Caco-2 (cell line): ENCODE measurements around the gene NETO2. TPM values are rescaled to one million over a fixed set of nuclear protein-coding genes. Genes with fewer than 3 reads are reported as not detected.

Experiments used
- BruUV-seq: library from RNA; stranded (reverse); fragments of 400-500 nt; replicated peaks from 2 replicates; lab custom pipeline; 2021; lab: Mats Ljungman, UMichigan
- CTCF ChIA-PET: fragments of 300-600 bp; sonication (Branson Sonifier 250); formaldehyde crosslinking; loops from one replicate; lab custom pipeline; 2022; ENCODE audit warnings: antibody characterized with exemption; lab: Charles Lee
- POLR2A ChIA-PET: fragments of 300-600 bp; sonication (Branson Sonifier 250); formaldehyde crosslinking; loops from one replicate; lab custom pipeline; 2022; ENCODE audit warnings: antibody characterized with exemption; lab: Charles Lee
- DNase-seq, 2 experiments: peaks; one replicate each; pipeline versions ENCODE4 v3.0.0 to v3.0.0-alpha.2; 2020 to 2022
- H3K27me3 ChIP-seq: replicated peaks from 2 replicates; pipeline ENCODE4 v1.6.0; 2011; ENCODE audit warnings: low read length; ENCODE audit not compliant: control insufficient read depth, insufficient read depth
- H3K36me3 ChIP-seq: 2 replicates; pipeline ENCODE4 v1.5.1; 2011; ENCODE audit warnings: low read length; ENCODE audit not compliant: control insufficient read depth, insufficient read depth
- H3K4me1 ChIP-seq: fragments of 250-450 bp; sonication (Bioruptor Pico); 2 replicates; pipeline ENCODE4 v1.5.1; 2020; ENCODE audit warnings: mild to moderate bottlenecking
- H3K4me3 ChIP-seq: 2 replicates; pipeline ENCODE4 v1.5.1; 2011; ENCODE audit warnings: low read depth, mild to moderate bottlenecking, control low read depth, low read length
- H3K9me3 ChIP-seq: fragments of 250-450 bp; sonication (Bioruptor Pico); 2 replicates; pipeline ENCODE4 v1.5.1; 2020; ENCODE audit warnings: mild to moderate bottlenecking, moderate library complexity
- H3K27ac Mint-ChIP-seq: one replicate; pipeline ENCODE4 v1.8.0; 2022; ENCODE audit warnings: mixed read lengths; ENCODE audit not compliant: unreplicated experiment
- H3K27me3 Mint-ChIP-seq: one replicate; pipeline ENCODE4 v1.8.0; 2022; ENCODE audit warnings: mixed read lengths; ENCODE audit not compliant: insufficient read depth, unreplicated experiment
- H3K36me3 Mint-ChIP-seq: one replicate; pipeline ENCODE4 v1.8.0; 2022; ENCODE audit warnings: mild to moderate bottlenecking, mixed read lengths; ENCODE audit not compliant: insufficient read depth, unreplicated experiment
- H3K4me1 Mint-ChIP-seq: one replicate; pipeline ENCODE4 v1.8.0; 2022; ENCODE audit warnings: low read depth, mixed read lengths; ENCODE audit not compliant: unreplicated experiment
- H3K4me3 Mint-ChIP-seq: one replicate; pipeline ENCODE4 v1.8.0; 2022; ENCODE audit warnings: mild to moderate bottlenecking, moderate library complexity, mixed read lengths; ENCODE audit not compliant: unreplicated experiment
- H3K9me3 Mint-ChIP-seq: one replicate; pipeline ENCODE4 v1.8.0; 2022; ENCODE audit warnings: mixed read lengths; ENCODE audit not compliant: unreplicated experiment
- CTCF ChIP-seq, 2 experiments: fragments of 200-600 bp in 1 of 2; IDR thresholded peaks; 1 replicate in 1 of 2; 2 replicates in 1 of 2; pipeline versions ENCODE4 v1.5.1 to v1.8.0; 2011 to 2022; ENCODE audit warnings: antibody characterized with exemption in 1 of 2, control low read depth in 1 of 2, inconsistent platforms in 1 of 2, low read depth in 1 of 2, low read length in 1 of 2, mild to moderate bottlenecking in 1 of 2, moderate library complexity in 1 of 2; ENCODE audit not compliant: insufficient read depth in 1 of 2, severe bottlenecking in 1 of 2, unreplicated experiment in 1 of 2
- intact Hi-C: fragments of 100-400 bp; cut with micrococcal nuclease; formaldehyde crosslinking; loops from one replicate; pipeline ENCODE4 v1.10.0; 2022; ENCODE audit not compliant: unreplicated experiment
- total RNA-seq: library from RNA; stranded (reverse); gene quantifications from 2 replicates; pipeline ENCODE4 v1.2.3, GENCODE V29; 2022

NETO2 gene
- total RNA-seq, 1 experiment from 2014 or later: 41.2 TPM

- BruUV-seq: no TSS peak
- POLR2A ChIA-PET: interaction anchor here (0.5 to 0.8 kb wide), 2 partner anchors 64 to 1127 kb away, joined by 3 read pairs; partner anchors contain the start of gene DNAJA2
- H3K27ac Mint-ChIP-seq: no peak overlapping the region
- H3K9me3 ChIP-seq: no peaks in the 10 kb centered on the region
- H3K27me3 ChIP-seq: no peaks in the 10 kb centered on the region
- CTCF ChIA-PET: interaction anchor here (0.5 to 2.0 kb wide), 20 partner anchors 9 to 1127 kb away, joined by 3 to 13 read pairs (median 4); partner anchors contain the start of genes DNAJA2 and NETO2
- H3K4me1 ChIP-seq: no peaks in the 10 kb centered on the region
- H3K4me1 Mint-ChIP-seq: no peaks in the 10 kb centered on the region
- peaks cover 2% of the 10 kb centered on the region for H3K27me3 Mint-ChIP-seq
- intact Hi-C loops: loop anchor here (1.0 to 5.0 kb wide), 4 partner anchors 91 to 1127 kb away; no protein-coding TSS in a partner anchor
- no peaks in the 10 kb centered on the region for H3K36me3 ChIP-seq
- DNase-seq: peak; percentile 84 to 93
- TF ChIP-seq CTCF (IDR thresholded peaks at IDR 0.05; ENCODE audit: insufficient read depth in 1 of 2, low read depth in 1 of 2, low read length in 1 of 2, severe bottlenecking in 1 of 2, unreplicated experiment in 1 of 2): peak; percentile 87 to 92
- H3K4me3 Mint-ChIP-seq: peak overlapping the region; percentile 75
- H3K4me3 ChIP-seq: peak overlapping the region; percentile 69
- no peaks in the 10 kb centered on the region for H3K9me3 Mint-ChIP-seq
- no peaks in the 10 kb centered on the region for H3K36me3 Mint-ChIP-seq
These were observed 105.8 kb downstream of the NETO2 start for GRCh38 chr16:47037746-47038458.

GRCh38 chr16:47037396-47037745, 106.4 kb downstream of the NETO2 start:
- intact Hi-C loops: loop anchor here (1.0 to 5.0 kb wide), 4 partner anchors 90 to 1127 kb away; no protein-coding TSS in a partner anchor
- no peak for DNase-seq
- no TSS peak for BruUV-seq

More at GRCh38 chr16:47037396-47037745, 106.4 kb downstream of the NETO2 start:
- ChIA-PET POLR2A (interaction anchor here (0.8 kb wide), 1 partner anchor 1127 kb away, joined by 3 read pairs; no protein-coding TSS in a partner anchor), CTCF (interaction anchor here (0.5 to 2.0 kb wide), 19 partner anchors 15 to 1128 kb away, joined by 3 to 13 read pairs (median 4); partner anchors contain the start of genes DNAJA2 and NETO2)
- Mint-ChIP-seq H3K4me1 (no peaks in the 10 kb centered on the region), H3K36me3 (no peaks in the 10 kb centered on the region), H3K9me3 (no peaks in the 10 kb centered on the region), H3K4me3 (peak overlapping the region; percentile 75), H3K27ac (no peak overlapping the region), H3K27me3 (peaks cover 2% of the 10 kb centered on the region)
- Histone ChIP-seq H3K9me3 (no peaks in the 10 kb centered on the region), H3K27me3 (no peaks in the 10 kb centered on the region), H3K4me3 (peak overlapping the region; percentile 69), H3K36me3 (no peaks in the 10 kb centered on the region), H3K4me1 (no peaks in the 10 kb centered on the region)
- TF ChIP-seq CTCF (IDR thresholded peaks at IDR 0.05; ENCODE audit: insufficient read depth in 1 of 2, low read depth in 1 of 2, low read length in 1 of 2, severe bottlenecking in 1 of 2, unreplicated experiment in 1 of 2): no peak
